HL-60 (cell line): ENCODE measurements around the gene CCL20.

Source experiments
- CTCF ChIP-seq: IDR thresholded peaks from one replicate; pipeline ENCODE4 v1.5.1; 2011; ENCODE audit warnings: low read length, control low read depth, inconsistent platforms; ENCODE audit not compliant: insufficient read depth
- POLR2AphosphoS5 ChIP-seq: IDR thresholded peaks from 2 replicates; pipeline ENCODE4 v1.6.1; 2012; ENCODE audit warnings: low read depth
- TF ChIP-seq, protein P1 (sequence below): IDR thresholded peaks from 2 replicates; pipeline ENCODE4 v1.6.1; 2012; ENCODE audit warnings: low read depth; ENCODE audit not compliant: insufficient replicate concordance

DNA sequence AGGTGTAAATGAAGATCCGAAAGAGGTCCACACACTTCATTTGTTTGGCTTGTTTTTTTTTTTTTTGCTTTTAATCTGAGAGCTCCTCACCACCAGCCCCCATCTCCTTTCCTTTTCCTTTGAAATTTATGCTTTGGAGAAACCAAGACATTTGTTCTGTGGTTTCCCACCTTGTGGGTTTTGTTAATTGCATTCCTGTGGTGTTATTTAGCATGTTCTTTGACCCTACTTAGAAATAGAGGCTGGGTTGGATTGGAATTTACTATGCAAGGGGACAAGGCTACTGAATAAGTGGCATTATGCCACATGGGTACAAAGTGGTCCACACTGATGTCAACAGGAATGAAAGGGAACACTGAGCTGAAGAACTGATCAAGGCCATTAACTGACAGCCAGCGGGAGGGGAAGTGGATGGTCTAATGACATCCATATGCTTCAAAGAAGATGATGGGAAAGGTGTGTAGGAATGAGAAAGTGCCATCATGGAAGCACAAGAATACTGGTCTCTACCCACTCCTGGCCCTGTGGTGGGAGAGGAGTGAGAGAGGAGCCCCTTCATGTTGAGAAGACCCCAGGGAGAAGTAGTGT is 8.9 kb downstream of the CCL20 start:
- TF ChIP-seq, protein P1, sequence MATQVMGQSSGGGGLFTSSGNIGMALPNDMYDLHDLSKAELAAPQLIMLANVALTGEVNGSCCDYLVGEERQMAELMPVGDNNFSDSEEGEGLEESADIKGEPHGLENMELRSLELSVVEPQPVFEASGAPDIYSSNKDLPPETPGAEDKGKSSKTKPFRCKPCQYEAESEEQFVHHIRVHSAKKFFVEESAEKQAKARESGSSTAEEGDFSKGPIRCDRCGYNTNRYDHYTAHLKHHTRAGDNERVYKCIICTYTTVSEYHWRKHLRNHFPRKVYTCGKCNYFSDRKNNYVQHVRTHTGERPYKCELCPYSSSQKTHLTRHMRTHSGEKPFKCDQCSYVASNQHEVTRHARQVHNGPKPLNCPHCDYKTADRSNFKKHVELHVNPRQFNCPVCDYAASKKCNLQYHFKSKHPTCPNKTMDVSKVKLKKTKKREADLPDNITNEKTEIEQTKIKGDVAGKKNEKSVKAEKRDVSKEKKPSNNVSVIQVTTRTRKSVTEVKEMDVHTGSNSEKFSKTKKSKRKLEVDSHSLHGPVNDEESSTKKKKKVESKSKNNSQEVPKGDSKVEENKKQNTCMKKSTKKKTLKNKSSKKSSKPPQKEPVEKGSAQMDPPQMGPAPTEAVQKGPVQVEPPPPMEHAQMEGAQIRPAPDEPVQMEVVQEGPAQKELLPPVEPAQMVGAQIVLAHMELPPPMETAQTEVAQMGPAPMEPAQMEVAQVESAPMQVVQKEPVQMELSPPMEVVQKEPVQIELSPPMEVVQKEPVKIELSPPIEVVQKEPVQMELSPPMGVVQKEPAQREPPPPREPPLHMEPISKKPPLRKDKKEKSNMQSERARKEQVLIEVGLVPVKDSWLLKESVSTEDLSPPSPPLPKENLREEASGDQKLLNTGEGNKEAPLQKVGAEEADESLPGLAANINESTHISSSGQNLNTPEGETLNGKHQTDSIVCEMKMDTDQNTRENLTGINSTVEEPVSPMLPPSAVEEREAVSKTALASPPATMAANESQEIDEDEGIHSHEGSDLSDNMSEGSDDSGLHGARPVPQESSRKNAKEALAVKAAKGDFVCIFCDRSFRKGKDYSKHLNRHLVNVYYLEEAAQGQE = no peak
- TF ChIP-seq CTCF (no peak), POLR2AphosphoS5 (no peak)
